GM12801 (cell line): ENCODE data around the gene VASN.

Source experiments
- CTCF ChIP-seq: IDR thresholded peaks from one replicate; pipeline ENCODE4 v1.5.1; 2011; ENCODE audit warnings: control low read depth; ENCODE audit not compliant: insufficient read length; ENCODE audit errors: extremely low read depth

VASN gene

GRCh38 chr16:4378999-4379690 lies 7.5 kb downstream of the VASN start:
- TF ChIP-seq CTCF, result no peak

DNA sequence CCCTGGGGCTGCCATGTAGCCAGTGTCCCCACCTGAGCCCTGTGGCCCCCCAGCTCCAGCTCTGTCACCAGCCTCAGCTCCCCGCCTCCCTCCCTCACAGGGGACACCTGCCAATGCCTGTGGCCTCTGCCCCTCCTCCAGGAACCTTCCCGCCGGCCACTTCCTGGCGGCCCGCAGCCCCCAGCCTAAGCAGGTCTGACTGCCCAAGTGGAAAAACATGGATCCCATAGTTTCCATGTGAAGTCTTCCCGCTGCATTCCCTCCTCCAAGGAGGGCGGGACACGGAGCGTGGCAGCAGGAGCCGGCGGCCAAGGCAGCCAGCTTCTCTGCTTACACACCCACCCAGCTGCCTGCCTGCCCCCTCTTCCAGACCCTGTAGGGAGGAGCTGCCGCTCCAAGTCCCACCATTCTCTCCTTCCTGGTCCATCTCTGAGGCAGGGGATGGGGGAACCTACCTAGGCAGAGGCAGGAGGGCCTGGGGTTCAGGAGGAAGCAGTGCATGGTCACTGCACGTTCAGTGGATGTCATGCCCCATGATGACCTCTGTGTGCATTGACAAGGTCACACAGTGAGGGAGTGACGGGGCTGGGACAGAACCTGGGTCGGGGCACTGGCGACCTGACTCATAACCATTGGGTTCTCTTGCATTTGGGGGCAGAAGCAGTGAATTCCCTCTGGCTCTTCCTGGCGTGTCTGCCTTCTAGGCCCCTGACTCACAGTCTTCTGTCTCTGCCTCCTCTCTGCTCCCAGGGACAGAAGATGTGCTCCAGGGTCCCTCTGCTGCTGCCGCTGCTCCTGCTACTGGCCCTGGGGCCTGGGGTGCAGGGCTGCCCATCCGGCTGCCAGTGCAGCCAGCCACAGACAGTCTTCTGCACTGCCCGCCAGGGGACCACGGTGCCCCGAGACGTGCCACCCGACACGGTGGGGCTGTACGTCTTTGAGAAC lies 8.7 kb downstream of the VASN start:
- no peak for TF ChIP-seq CTCF

- TF ChIP-seq CTCF, result no peak
Observed at GRCh38 chr16:4381072-4381934, 9.7 kb downstream of the VASN start.

GRCh38 chr16:4381935-4382794 lies 10.5 kb downstream of the VASN start:
- TF ChIP-seq CTCF, result no peak

DNA sequence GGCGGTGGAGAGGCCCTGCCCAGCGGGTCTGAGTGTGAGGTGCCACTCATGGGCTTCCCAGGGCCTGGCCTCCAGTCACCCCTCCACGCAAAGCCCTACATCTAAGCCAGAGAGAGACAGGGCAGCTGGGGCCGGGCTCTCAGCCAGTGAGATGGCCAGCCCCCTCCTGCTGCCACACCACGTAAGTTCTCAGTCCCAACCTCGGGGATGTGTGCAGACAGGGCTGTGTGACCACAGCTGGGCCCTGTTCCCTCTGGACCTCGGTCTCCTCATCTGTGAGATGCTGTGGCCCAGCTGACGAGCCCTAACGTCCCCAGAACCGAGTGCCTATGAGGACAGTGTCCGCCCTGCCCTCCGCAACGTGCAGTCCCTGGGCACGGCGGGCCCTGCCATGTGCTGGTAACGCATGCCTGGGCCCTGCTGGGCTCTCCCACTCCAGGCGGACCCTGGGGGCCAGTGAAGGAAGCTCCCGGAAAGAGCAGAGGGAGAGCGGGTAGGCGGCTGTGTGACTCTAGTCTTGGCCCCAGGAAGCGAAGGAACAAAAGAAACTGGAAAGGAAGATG lies 11.2 kb downstream of the VASN start:
- TF ChIP-seq CTCF, result no peak

GRCh38 chr16:4383591-4384444 lies 12.2 kb downstream of the VASN start:
- TF ChIP-seq CTCF, result no peak
